A673 (cell line): Measurements from ENCODE around the gene DNAH14. TPM values are rescaled to one million over a fixed set of nuclear protein-coding genes. Genes with fewer than 3 reads are reported as not detected.

ENCODE experiments used
- BruUV-seq: library from RNA; stranded (reverse); fragments of 400-500 nt; replicated peaks from 2 replicates; lab custom pipeline; 2021; lab: Mats Ljungman, UMichigan
- CTCF ChIA-PET: fragments of 300-600 bp; sonication (Branson Sonifier 250); formaldehyde crosslinking; loops from one replicate; lab custom pipeline; 2022; ENCODE audit warnings: antibody characterized with exemption; lab: Charles Lee
- POLR2A ChIA-PET: fragments of 300-600 bp; sonication (Branson Sonifier 250); formaldehyde crosslinking; loops from one replicate; lab custom pipeline; 2022; ENCODE audit warnings: antibody characterized with exemption; ENCODE audit not compliant: low non-redundant PET; lab: Charles Lee
- DNase-seq: peaks from one replicate; pipeline ENCODE4 v3.0.0-alpha.2; 2015; ENCODE audit warnings: low spot score
- H3K27ac ChIP-seq: fragments of 200-600 bp; sonication (generic); 2 replicates; pipeline ENCODE4 v1.5.1; 2016; ENCODE audit warnings: mixed run types, low read depth, mild to moderate bottlenecking, mixed read lengths, antibody characterized with exemption, low read length; ENCODE audit not compliant: poor library complexity, severe bottlenecking
- H3K27me3 ChIP-seq: fragments of 200-600 bp; sonication (generic); replicated peaks from 2 replicates; pipeline ENCODE4 v1.6.1; 2017; ENCODE audit warnings: mixed run types, low read depth, mild to moderate bottlenecking, mixed read lengths, antibody characterized with exemption, low read length; ENCODE audit not compliant: insufficient read depth, poor library complexity
- H3K36me3 ChIP-seq: fragments of 200-600 bp; sonication (generic); 2 replicates; pipeline ENCODE4 v1.6.1; 2016; ENCODE audit warnings: mixed run types, mild to moderate bottlenecking, mixed read lengths, antibody characterized with exemption, low read length; ENCODE audit not compliant: insufficient read depth, poor library complexity, severe bottlenecking
- H3K4me1 ChIP-seq: fragments of 200-600 bp; sonication (generic); 2 replicates; pipeline ENCODE4 v1.6.1; 2017; ENCODE audit warnings: mixed run types, mild to moderate bottlenecking, mixed read lengths, antibody characterized with exemption, low read length; ENCODE audit not compliant: insufficient read depth, poor library complexity, severe bottlenecking
- H3K4me3 ChIP-seq: fragments of 200-600 bp; sonication (generic); 2 replicates; pipeline ENCODE4 v1.5.1; 2016; ENCODE audit warnings: low read depth, mixed run types, mild to moderate bottlenecking, mixed read lengths, low read length; ENCODE audit not compliant: poor library complexity, severe bottlenecking
- H3K9me3 ChIP-seq: fragments of 200-600 bp; sonication (generic); 2 replicates; pipeline ENCODE4 v1.6.1; 2016; ENCODE audit warnings: mixed run types, low read depth, mild to moderate bottlenecking, mixed read lengths, antibody characterized with exemption, low read length; ENCODE audit not compliant: poor library complexity, severe bottlenecking
- CTCF ChIP-seq: fragments of 300-800, 200-600 bp; sonication (generic); conservative IDR thresholded peaks from 2 replicates; pipeline ENCODE4 v1.5.1; 2017; ENCODE audit warnings: low read depth, mild to moderate bottlenecking, antibody characterized with exemption, low read length, moderate library complexity, mixed read lengths
- EZH2 ChIP-seq: fragments of 200-600 bp; sonication (generic); IDR thresholded peaks from 2 replicates; pipeline ENCODE4 v1.6.1; 2017; ENCODE audit warnings: borderline replicate concordance, low read depth, mild to moderate bottlenecking, mixed read lengths, antibody characterized with exemption, low read length; ENCODE audit not compliant: poor library complexity, severe bottlenecking
- intact Hi-C: fragments of 100-400 bp; cut with micrococcal nuclease; formaldehyde crosslinking; loops from one replicate; pipeline ENCODE4 v1.10.0; 2022; ENCODE audit not compliant: unreplicated experiment
- total RNA-seq: library from RNA; stranded (reverse); gene quantifications from 2 replicates; pipeline ENCODE4 v1.2.3, GENCODE V29; 2021

Gene DNAH14
- total RNA-seq, 1 experiment from 2014 or later = 9.9 TPM

- Histone ChIP-seq H3K4me3 (no peak overlapping the region), H3K36me3 (peaks cover 95% of the 10 kb centered on the region), H3K27me3 (no peaks in the 10 kb centered on the region), H3K27ac (no peak overlapping the region), H3K4me1 (peaks cover 29% of the 10 kb centered on the region), H3K9me3 (no peaks in the 10 kb centered on the region)
- ChIA-PET POLR2A (interaction anchor here (0.5 kb wide), 1 partner anchor 10 kb away, joined by 3 read pairs; no protein-coding TSS in a partner anchor), CTCF (no interaction called here)
- no peak for TF ChIP-seq CTCF
- no peak for TF ChIP-seq EZH2
- BruUV-seq = no TSS peak
- DNase-seq = no peak
- intact Hi-C loops = no loop called here
Observed at GRCh38 chr1:225409051-225409450, 479.6 kb downstream of the DNAH14 start.

- H3K4me3 ChIP-seq = no peak overlapping the region
- peaks cover 95% of the 10 kb centered on the region for H3K36me3 ChIP-seq
- BruUV-seq = no TSS peak
- intact Hi-C loops = no loop called here
- no peaks in the 10 kb centered on the region for H3K27me3 ChIP-seq
- H3K4me1 ChIP-seq = peaks cover 29% of the 10 kb centered on the region
- H3K9me3 ChIP-seq = no peaks in the 10 kb centered on the region
- ChIA-PET POLR2A (no interaction called here), CTCF (no interaction called here)
- no peak for TF ChIP-seq CTCF
- TF ChIP-seq EZH2 = no peak
- DNase-seq = no peak
- H3K27ac ChIP-seq = no peak overlapping the region
Observed at GRCh38 chr1:225410036-225410435, 480.6 kb downstream of the DNAH14 start.

- CTCF ChIA-PET = no interaction called here
- no peak for DNase-seq
- Histone ChIP-seq H3K27ac (no peak overlapping the region), H3K4me1 (peaks cover 40% of the 10 kb centered on the region), H3K9me3 (no peaks in the 10 kb centered on the region), H3K27me3 (no peaks in the 10 kb centered on the region), H3K4me3 (no peak overlapping the region), H3K36me3 (peaks cover 91% of the 10 kb centered on the region)
- BruUV-seq = no TSS peak
- TF ChIP-seq EZH2 (no peak), CTCF (no peak)
- POLR2A ChIA-PET = no interaction called here
- intact Hi-C loops = no loop called here
Observed at GRCh38 chr1:225412321-225412720, 482.8 kb downstream of the DNAH14 start.
